GM12875 (cell line): ENCODE measurements around the gene GALNT17.

Experiments used
- H3K4me3 ChIP-seq: one replicate; pipeline ENCODE4 v1.5.1; 2011; ENCODE audit warnings: low read depth, low read length, control low read depth
- CTCF ChIP-seq: IDR thresholded peaks from 2 replicates; pipeline ENCODE4 v1.5.1; 2011; ENCODE audit warnings: low read depth, mild to moderate bottlenecking, control low read depth, inconsistent platforms, low read length, moderate library complexity, borderline replicate concordance; ENCODE audit not compliant: insufficient read depth

Gene GALNT17

GRCh38 chr7:71697400-71697799 is 565.5 kb downstream of the GALNT17 start:
- no peak for TF ChIP-seq CTCF
- no peak overlapping the region for H3K4me3 ChIP-seq

- no peak overlapping the region for H3K4me3 ChIP-seq
- TF ChIP-seq CTCF: no peak
Observed at GRCh38 chr7:71705217-71705616, 573.3 kb downstream of the GALNT17 start.

GRCh38 chr7:71705901-71706596 is 574.1 kb downstream of the GALNT17 start:
- no peak for TF ChIP-seq CTCF
- H3K4me3 ChIP-seq: no peak overlapping the region

GRCh38 chr7:71706597-71706975 is 574.6 kb downstream of the GALNT17 start:
- no peak overlapping the region for H3K4me3 ChIP-seq
- TF ChIP-seq CTCF: no peak

- no peak for TF ChIP-seq CTCF
Observed at GRCh38 chr7:71707041-71707440, 575.1 kb downstream of the GALNT17 start.

GRCh38 chr7:71708710-71709109 is 576.8 kb downstream of the GALNT17 start:
- H3K4me3 ChIP-seq: no peak overlapping the region
- TF ChIP-seq CTCF: no peak

More at GRCh38 chr7:71707041-71707440, 575.1 kb downstream of the GALNT17 start:
- no peak overlapping the region for H3K4me3 ChIP-seq

- no peak for TF ChIP-seq CTCF
- H3K4me3 ChIP-seq: no peak overlapping the region
Observed at GRCh38 chr7:71710442-71710841, 578.5 kb downstream of the GALNT17 start.
